H1 (cell line): Measurements from ENCODE around the gene ABHD14A. TPM values are rescaled to one million over a fixed set of nuclear protein-coding genes. Genes with fewer than 3 reads are reported as not detected.

Experiments used
- CTCF ChIA-PET: fragments of 300-600 bp; sonication (Branson Sonifier 250); formaldehyde crosslinking; loops from one replicate; lab custom pipeline; 2021; ENCODE audit not compliant: partially characterized antibody; lab: Charles Lee
- POLR2A ChIA-PET: fragments of 300-600 bp; sonication (Branson Sonifier 250); formaldehyde crosslinking; loops from one replicate; lab custom pipeline; 2021; ENCODE audit warnings: inconsistent platforms; ENCODE audit not compliant: partially characterized antibody; lab: Charles Lee
- DNase-seq, 2 experiments: peaks; one replicate each; pipeline versions ENCODE4 v3.0.0 to v3.0.0-alpha.2; 2010 to 2022; ENCODE audit warnings: low spot score in 2 of 2, low read depth in 1 of 2, mixed read lengths in 1 of 2
- FAIRE-seq: peaks from 2 replicates; lab custom pipeline; 2011; peaks lifted over from hg19 to GRCh38; lab: Jason Lieb, UNC
- H2AFZ ChIP-seq: 2 replicates; pipeline ENCODE4 v1.8.1; 2012; ENCODE audit warnings: low read length, inconsistent platforms
- H2AK5ac ChIP-seq: 2 replicates; pipeline ENCODE4 v1.6.1; 2013; ENCODE audit warnings: low read depth, low read length
- H2BK120ac ChIP-seq: replicated peaks from 2 replicates; pipeline ENCODE3; 2013; ENCODE audit warnings: low read depth, low read length, inconsistent platforms
- H2BK12ac ChIP-seq: 2 replicates; pipeline ENCODE4 v1.6.1; 2013; ENCODE audit warnings: low read depth, low read length
- H2BK15ac ChIP-seq: 2 replicates; pipeline ENCODE4 v1.6.1; 2013; ENCODE audit warnings: low read length
- H2BK20ac ChIP-seq: 2 replicates; pipeline ENCODE4 v1.6.1; 2013; ENCODE audit warnings: low read length
- H2BK5ac ChIP-seq: 2 replicates; pipeline ENCODE4 v1.6.1; 2013; ENCODE audit warnings: low read depth, low read length
- H3K14ac ChIP-seq: 2 replicates; pipeline ENCODE4 v1.6.1; 2013; ENCODE audit warnings: inconsistent platforms; ENCODE audit not compliant: insufficient read length
- H3K18ac ChIP-seq: 2 replicates; pipeline ENCODE4 v1.6.1; 2013; ENCODE audit warnings: low read length; ENCODE audit errors: extremely low read depth
- H3K23ac ChIP-seq: 2 replicates; pipeline ENCODE4 v1.6.1; 2013; ENCODE audit warnings: inconsistent platforms; ENCODE audit not compliant: insufficient read length
- H3K23me2 ChIP-seq: 2 replicates; pipeline ENCODE4 v1.6.1; 2013; ENCODE audit warnings: low read depth, low read length
- H3K27ac ChIP-seq: 2 replicates; pipeline ENCODE4 v1.6.1; 2011; ENCODE audit warnings: low read depth, low read length, inconsistent platforms
- H3K27me3 ChIP-seq, 4 experiments: replicated peaks in 1 of 4; 1 replicate in 1 of 4; 2 replicates in 3 of 4; pipeline versions ENCODE4 v1.6.1 to v1.8.1; 2011 to 2013; ENCODE audit warnings: low read length in 3 of 4, mild to moderate bottlenecking in 3 of 4, inconsistent platforms in 2 of 4, mixed read lengths in 2 of 4, moderate library complexity in 1 of 4; ENCODE audit not compliant: control insufficient read depth in 3 of 4, insufficient read depth in 3 of 4; ENCODE audit errors: extremely low read depth in 1 of 4
- H3K36me3 ChIP-seq, 4 experiments: 2 replicates each; pipeline versions ENCODE4 v1.6.1 to v1.8.1; 2011 to 2013; ENCODE audit warnings: mild to moderate bottlenecking in 4 of 4, low read length in 3 of 4, moderate library complexity in 2 of 4, control low read depth in 1 of 4, inconsistent platforms in 1 of 4; ENCODE audit not compliant: insufficient read depth in 4 of 4, control insufficient read depth in 2 of 4
- H3K4ac ChIP-seq: replicated peaks from 2 replicates; pipeline ENCODE3; 2013; ENCODE audit warnings: low read length, low read depth, mixed read lengths, inconsistent platforms; ENCODE audit not compliant: insufficient read length
- H3K4me1 ChIP-seq, 4 experiments: replicated peaks in 1 of 4; 1 replicate in 1 of 4; 2 replicates in 3 of 4; pipeline versions ENCODE4 v1.6.1 to v1.8.1; 2011 to 2013; ENCODE audit warnings: low read length in 3 of 4, inconsistent platforms in 2 of 4, mixed read lengths in 1 of 4; ENCODE audit not compliant: insufficient read depth in 4 of 4, control insufficient read depth in 3 of 4
- H3K4me2 ChIP-seq, 2 experiments: 2 replicates each; pipeline versions ENCODE4 v1.6.1 to v1.8.1; 2011 to 2013; ENCODE audit warnings: low read depth in 2 of 2, low read length in 2 of 2, control low read depth in 1 of 2, inconsistent platforms in 1 of 2, mild to moderate bottlenecking in 1 of 2; ENCODE audit not compliant: insufficient read depth in 1 of 2
- H3K4me3 ChIP-seq, 4 experiments: fragments of 200-600, 300-600 bp in 1 of 4; sonication (generic), shearing (Covaris generic), sonication (Bioruptor Twin) in 1 of 4; 2 replicates each; pipeline versions ENCODE4 v1.5.1 to v1.8.1; 2011 to 2016; ENCODE audit warnings: low read length in 4 of 4, low read depth in 3 of 4, control low read depth in 2 of 4, inconsistent platforms in 2 of 4, mild to moderate bottlenecking in 2 of 4, mixed read lengths in 1 of 4, moderate library complexity in 1 of 4; ENCODE audit not compliant: insufficient read depth in 2 of 4; ENCODE audit errors: extremely low read depth in 1 of 4
- H3K56ac ChIP-seq: replicated peaks from 2 replicates; pipeline ENCODE3; 2013; ENCODE audit warnings: low read depth, mild to moderate bottlenecking, mixed read lengths, low read length, inconsistent platforms; ENCODE audit not compliant: insufficient read length
- H3K79me1 ChIP-seq: 2 replicates; pipeline ENCODE4 v1.6.1; 2013; ENCODE audit warnings: low read depth, low read length, control low read depth
- H3K79me2 ChIP-seq, 2 experiments: 2 replicates each; pipeline versions ENCODE4 v1.6.1 to v1.8.1; 2012 to 2013; ENCODE audit warnings: low read length in 2 of 2, mild to moderate bottlenecking in 2 of 2, inconsistent platforms in 1 of 2; ENCODE audit not compliant: insufficient read depth in 2 of 2, control insufficient read depth in 1 of 2
- H3K9ac ChIP-seq, 4 experiments: replicated peaks in 1 of 4; 1 replicate in 1 of 4; 2 replicates in 3 of 4; pipeline versions ENCODE4 v1.6.1 to v1.8.1; 2011 to 2013; ENCODE audit warnings: low read depth in 3 of 4, low read length in 3 of 4, control low read depth in 2 of 4, mild to moderate bottlenecking in 2 of 4, moderate library complexity in 2 of 4, inconsistent platforms in 1 of 4; ENCODE audit errors: extremely low read depth in 1 of 4
- H3K9me3 ChIP-seq, 2 experiments: 2 replicates each; pipeline versions ENCODE4 v1.6.1 to v1.8.1; 2012 to 2013; ENCODE audit warnings: mild to moderate bottlenecking in 2 of 2, moderate library complexity in 2 of 2, control low read depth in 1 of 2, inconsistent platforms in 1 of 2, low read depth in 1 of 2, low read length in 1 of 2, mixed read lengths in 1 of 2; ENCODE audit not compliant: insufficient read depth in 2 of 2
- H4K20me1 ChIP-seq, 2 experiments: replicated peaks in 1 of 2; 2 replicates each; pipeline versions ENCODE3 to v1.8.1; 2011 to 2013; ENCODE audit warnings: inconsistent platforms in 2 of 2, low read length in 2 of 2, mild to moderate bottlenecking in 1 of 2; ENCODE audit not compliant: insufficient read depth in 2 of 2, control insufficient read depth in 1 of 2
- H4K5ac ChIP-seq: 2 replicates; pipeline ENCODE4 v1.6.1; 2013; ENCODE audit warnings: low read length, low read depth, mixed read lengths, inconsistent platforms; ENCODE audit not compliant: insufficient read length
- H4K8ac ChIP-seq: 2 replicates; pipeline ENCODE4 v1.8.0; 2013; ENCODE audit warnings: mild to moderate bottlenecking, moderate library complexity, low read length, inconsistent platforms; ENCODE audit not compliant: insufficient read depth; ENCODE audit errors: extremely low read depth
- H4K91ac ChIP-seq: replicated peaks from 2 replicates; pipeline ENCODE3; 2013; ENCODE audit warnings: low read length, mixed read lengths, inconsistent platforms; ENCODE audit not compliant: insufficient read length
- CHD2 ChIP-seq: IDR thresholded peaks from 2 replicates; pipeline ENCODE4 v1.6.1; 2012; ENCODE audit warnings: low read length, improper control_type of control experiment
- CTBP2 ChIP-seq: IDR thresholded peaks from 2 replicates; pipeline ENCODE4 v1.7.0; 2011; ENCODE audit warnings: borderline replicate concordance, mild to moderate bottlenecking, moderate library complexity, mixed read lengths, low read length; ENCODE audit not compliant: insufficient read depth, insufficient read length
- EGR1 ChIP-seq: IDR thresholded peaks from 2 replicates; pipeline ENCODE4 v1.6.1; 2011; ENCODE audit warnings: low read depth, low read length, borderline replicate concordance
- EZH2 ChIP-seq: fragments of 200-600 bp; sonication (generic); IDR thresholded peaks from 2 replicates; pipeline ENCODE4 v1.7.1; 2012; ENCODE audit warnings: low read depth, mild to moderate bottlenecking, moderate library complexity, low read length, inconsistent platforms; ENCODE audit not compliant: severe bottlenecking
- HDAC2 ChIP-seq, 2 experiments: fragments of 300-600 bp in 1 of 2; sonication (generic) in 1 of 2; IDR thresholded peaks; 2 replicates each; pipeline ENCODE4 v1.6.1; 2011 to 2012; ENCODE audit warnings: low read depth in 2 of 2, low read length in 2 of 2, mild to moderate bottlenecking in 2 of 2, moderate library complexity in 2 of 2, borderline replicate concordance in 1 of 2, inconsistent platforms in 1 of 2
- HDAC6 ChIP-seq: IDR thresholded peaks from one replicate; pipeline ENCODE4 v1.7.1; 2012; ENCODE audit warnings: low read depth, mild to moderate bottlenecking, inconsistent platforms, low read length, moderate library complexity
- RFX5 ChIP-seq: IDR thresholded peaks from 2 replicates; pipeline ENCODE4 v1.6.1; 2011; ENCODE audit warnings: low read depth, low read length, improper control_type of control experiment, borderline replicate concordance
- SP2 ChIP-seq: IDR thresholded peaks from 2 replicates; pipeline ENCODE4 v1.6.1; 2012; ENCODE audit warnings: mild to moderate bottlenecking, low read length, inconsistent platforms
- TCF12 ChIP-seq: IDR thresholded peaks from 2 replicates; pipeline ENCODE4 v1.6.1; 2011; ENCODE audit warnings: low read depth, mild to moderate bottlenecking, low read length
- TEAD4 ChIP-seq: IDR thresholded peaks from 2 replicates; pipeline ENCODE4 v1.6.1; 2012; ENCODE audit warnings: low read depth, low read length, inconsistent platforms, mixed read lengths
- YY1 ChIP-seq: IDR thresholded peaks from 2 replicates; pipeline ENCODE4 v1.6.1; 2011; ENCODE audit warnings: low read depth, mild to moderate bottlenecking, low read length
- WGBS, 2 experiments: shearing (Covaris generic) in 1 of 2; methylation state at CpG; one replicate each; pipeline versions ENCODE4 v1.1.6 to v1.1.7; 2013 to 2015; ENCODE audit warnings: low lambda C conversion rate in 2 of 2, mixed read lengths in 2 of 2, inconsistent platforms in 1 of 2, low coverage in 1 of 2, missing lambda C conversion rate in 1 of 2; ENCODE audit not compliant: insufficient replicate concordance in 2 of 2, insufficient coverage in 1 of 2, insufficient read length in 1 of 2; ENCODE audit errors: extremely low coverage in 1 of 2, missing lambda C conversion rate in 1 of 2; 5-methylcytosine and 5-hydroxymethylcytosine counted together
- polyA plus RNA-seq, 7 experiments: library from polyadenylated mRNA; depleted of rRNA in 3 of 7; stranded (reverse) in 5 of 7; unstranded in 2 of 7; fragments of >200 nt in 5 of 7; fragments of 200-250 nt in 2 of 7; gene quantifications; 1 replicate in 5 of 7; 2 replicates in 1 of 7; 4 replicates in 1 of 7; pipeline versions ENCODE4 v1.2.1 to v1.2.3, GENCODE V29; 2011 to 2013; ENCODE audit warnings: missing spikeins in 2 of 7, mixed read lengths in 2 of 7
- total RNA-seq: library from RNA; stranded (reverse); fragmentation: NEBNext Ultra II Directional; extraction: Animal tissue kit (Norgen Biotek cat#: 25700); gene quantifications from 2 replicates; pipeline ENCODE4 v1.2.1, GENCODE V29; 2021

Gene ABHD14A
- total and polyA plus RNA-seq, 2 of the 8 experiments (the other 6 are each of a cell fraction or from before 2014, with no cell fraction given), result 4.6 to 9.8 TPM

GRCh38 chr3:51937611-51938450 lies 37.0 kb upstream of the ABHD14A start:
- CTCF ChIA-PET, result interaction anchor here (1.1 to 1.4 kb wide), 3 partner anchors 13 to 189 kb away, joined by 3 to 4 read pairs (median 3); no protein-coding TSS in a partner anchor
- Histone ChIP-seq H3K4ac (no peak overlapping the region), H3K9ac (no peak overlapping the region), H2BK120ac (no peak overlapping the region), H3K14ac (no peak overlapping the region), H4K91ac (no peak overlapping the region), H3K18ac (no peak overlapping the region), H2BK15ac (no peak overlapping the region), H3K36me3 (peaks cover 26 to 47% (median 37%) of the 10 kb centered on the region in 4 experiments), H3K27ac (no peak overlapping the region), H4K5ac (no peak overlapping the region), H3K4me3 (no peak overlapping the region), H4K20me1 (peaks cover 3 to 35% of the 10 kb centered on the region in 2 experiments), H2AK5ac (no peak overlapping the region), H3K79me2 (peaks cover 0 to 30% of the 10 kb centered on the region in 2 experiments; a peak in 3 of 4 replicates), H3K9me3 (no peaks in the 10 kb centered on the region), H3K4me1 (peaks cover 2 to 13% (median 6%) of the 10 kb centered on the region in 4 experiments), H2BK5ac (no peak overlapping the region), H3K27me3 (peaks cover 0 to 3% (median under 1%) of the 10 kb centered on the region in 4 experiments; a peak in 3 of 7 replicates), H2BK20ac (no peak overlapping the region), H4K8ac (no peak overlapping the region), H3K4me2 (no peak overlapping the region), H2BK12ac (no peak overlapping the region), H3K79me1 (peaks cover 12% of the 10 kb centered on the region), H2AFZ (no peak overlapping the region), H3K56ac (no peak overlapping the region), H3K23ac (no peak overlapping the region), H3K23me2 (peaks cover 9% of the 10 kb centered on the region; the same call in 1 of the 2 replicates)
- POLR2A ChIA-PET, result interaction anchor here (0.8 to 2.0 kb wide), 4 partner anchors 8 to 23 kb away, joined by 3 to 5 read pairs (median 4); no protein-coding TSS in a partner anchor
- no peak for DNase-seq
- 90% methylated on average over 12 of the region's 13 CpGs; no CpG with 5 or more reads in 1 of the 2 experiments for WGBS, 2 experiments
- no peak for FAIRE-seq
- TF ChIP-seq EZH2, result no peak
- no peak for TF ChIP-seq CTBP2
- TF ChIP-seq EGR1, result no peak
- TF ChIP-seq TCF12, result no peak
- no peak for TF ChIP-seq YY1
- TF ChIP-seq CHD2, result no peak
- no peak for TF ChIP-seq RFX5
- TF ChIP-seq SP2, result no peak
- TF ChIP-seq HDAC2 (IDR thresholded peaks at IDR 0.05; ENCODE audit: borderline replicate concordance in 1 of 2, low read depth in 2 of 2, low read length in 2 of 2), result no peak
- TF ChIP-seq TEAD4, result no peak
- TF ChIP-seq HDAC6, result no peak
